PFSK-1 (cell line): Measurements from ENCODE around the gene ANKRD26.

Experiments
- POLR2AphosphoS5 ChIP-seq: IDR thresholded peaks from 2 replicates; pipeline ENCODE4 v1.6.1; 2012; ENCODE audit warnings: low read depth, mild to moderate bottlenecking, control low read depth, low read length, moderate library complexity
- SIN3A ChIP-seq: IDR thresholded peaks from 2 replicates; pipeline ENCODE4 v1.6.1; 2012; ENCODE audit warnings: mild to moderate bottlenecking, low read length, moderate library complexity, borderline replicate concordance; ENCODE audit not compliant: insufficient read depth

DNA sequence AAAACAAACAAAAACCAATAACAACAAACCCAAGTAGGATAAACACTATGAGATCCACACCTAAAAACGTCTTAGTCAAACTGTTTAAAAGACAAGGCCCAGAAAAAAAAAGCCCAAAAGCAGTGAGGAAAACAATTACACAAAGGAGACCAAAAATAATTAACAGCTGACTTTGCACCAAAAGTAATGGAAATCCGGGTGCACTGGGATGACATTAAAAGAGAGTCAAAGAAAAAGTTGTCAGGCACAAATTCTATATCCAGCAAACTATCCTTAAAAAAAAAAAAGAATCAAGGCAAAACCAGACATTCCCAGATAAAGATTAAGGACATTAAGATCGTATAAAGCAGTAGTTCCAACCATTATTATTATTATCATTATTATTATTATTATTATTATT is 7.9 kb upstream of the ANKRD26 start:
- TF ChIP-seq SIN3A (no peak), POLR2AphosphoS5 (no peak)
